Transverse colon (tissue), 4 donors: ENCODE results near the gene ARHGAP30. TPM values are rescaled to one million over a fixed set of nuclear protein-coding genes. Genes with fewer than 3 reads are reported as not detected.

Experiments
- DNase-seq: peaks from one replicate; pipeline ENCODE4 v3.0.0-alpha.2; 2019
- H3K27ac ChIP-seq, 4 donors: fragments of 200-600 bp; sonication (generic); 2 replicates each; pipeline ENCODE4 v1.5.1; 2016 to 2018; ENCODE audit warnings: inconsistent platforms in 4 of 4
- H3K27me3 ChIP-seq: fragments of 200-600 bp; sonication (generic); 2 replicates; pipeline ENCODE4 v1.5.1; 2017; ENCODE audit warnings: inconsistent platforms
- H3K36me3 ChIP-seq, 4 donors: fragments of 200-600 bp; sonication (generic); 2 replicates each; pipeline ENCODE4 v1.5.1; 2017 to 2019; ENCODE audit warnings: inconsistent platforms in 4 of 4
- H3K4me1 ChIP-seq, 4 donors: fragments of 200-600 bp; sonication (generic); 2 replicates each; pipeline ENCODE4 v1.5.1; 2017 to 2020; ENCODE audit warnings: inconsistent platforms in 4 of 4
- H3K4me3 ChIP-seq, 4 donors: fragments of 200-600 bp; sonication (generic); 1 replicate in 1 of 4; 2 replicates in 3 of 4; pipeline versions ENCODE4 v1.5.1 to v1.6.1; 2017 to 2019; ENCODE audit warnings: inconsistent platforms in 4 of 4
- H3K9me3 ChIP-seq, 2 donors: fragments of 200-600 bp; sonication (generic); 2 replicates each; pipeline ENCODE4 v1.5.1; 2017 to 2019; ENCODE audit warnings: inconsistent platforms in 2 of 2
- CTCF ChIP-seq, 5 experiments: fragments of 200-600 bp in 3 of 5; fragments of 450-650 bp in 2 of 5; sonication (generic) in 3 of 5; IDR thresholded peaks; 1 replicate in 2 of 5; 2 replicates in 3 of 5; pipeline ENCODE4 v1.5.1; 2016 to 2017; ENCODE audit warnings: antibody characterized with exemption in 5 of 5, inconsistent platforms in 3 of 5, mild to moderate bottlenecking in 2 of 5, moderate library complexity in 1 of 5
- EP300 ChIP-seq: sonication (generic); formaldehyde crosslinking; IDR thresholded peaks from one replicate; pipeline ENCODE4 v1.6.1; 2017; ENCODE audit warnings: antibody characterized with exemption, low read depth
- POLR2A ChIP-seq: fragments of 450-650 bp; IDR thresholded peaks from one replicate; pipeline ENCODE4 v1.6.1; 2016; ENCODE audit warnings: antibody characterized with exemption, mild to moderate bottlenecking, moderate library complexity
- POLR2AphosphoS5 ChIP-seq, 3 donors: sonication (generic); formaldehyde crosslinking; IDR thresholded peaks; one replicate each; pipeline ENCODE4 v1.6.1; 2016; ENCODE audit warnings: antibody characterized with exemption in 3 of 3
- WGBS, 2 donors: methylation state at CpG; one replicate each; pipeline ENCODE4 v1.1.5; 2018; ENCODE audit warnings: low coverage in 1 of 2; 5-methylcytosine and 5-hydroxymethylcytosine counted together
- in situ Hi-C, 4 donors: fragments of 200-750 bp; cut with MboI; loops; one replicate each; pipeline versions ENCODE4 v1.15.0 to v1.15.1; 2017; ENCODE audit warnings: low sequenced_read_pairs in 3 of 4, low pct_ligation_motif_present in 1 of 4, low pct_unique_long_range_greater_than_20kb in 1 of 4
- intact Hi-C: fragments of 100-400 bp; cut with DNase I; formaldehyde crosslinking; loops from one replicate; pipeline ENCODE4 v1.15.1; 2023; ENCODE audit warnings: low total_unique reads
- total RNA-seq, 4 donors: library from RNA; depleted of rRNA; stranded (reverse); fragments of >200 nt; gene quantifications; one replicate each; pipeline ENCODE4 v1.1.0, GENCODE V29; 2016

The ARHGAP30 gene
- total RNA-seq, 4 donors from 2014 or later = 0.60 to 11.0 (median 4.4) TPM

DNA sequence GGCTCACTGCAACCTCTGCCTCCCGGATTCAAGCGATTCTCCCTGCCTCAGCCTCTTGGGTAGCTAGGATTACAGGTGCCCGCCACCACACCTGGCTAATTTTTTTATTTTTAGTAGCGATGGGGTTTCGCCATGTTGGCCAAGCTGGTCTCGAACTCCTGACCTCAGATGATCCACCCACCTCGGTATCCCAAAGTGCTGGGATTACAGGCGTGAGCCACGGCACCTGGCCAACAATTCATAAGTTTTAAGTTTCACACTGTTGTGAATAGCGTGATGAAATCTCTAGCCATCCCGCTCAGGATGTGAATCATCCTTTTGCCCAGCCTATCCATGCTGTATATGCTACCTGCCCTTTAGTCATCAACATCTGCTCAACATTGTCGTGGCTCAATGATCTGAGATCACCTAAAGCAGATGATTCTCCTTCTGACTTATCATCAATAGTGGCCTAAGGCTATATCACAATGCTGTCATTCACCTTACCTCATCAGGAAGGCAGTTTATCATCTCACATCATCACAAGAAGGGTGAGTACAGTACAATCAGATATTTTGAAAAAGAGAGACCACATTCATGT, 45.5 kb upstream of the ARHGAP30 start:
- H3K4me1 ChIP-seq = peaks cover 26 to 64% (median 33%) of the 10 kb centered on the region in 4 donors
- intact Hi-C loops = no loop called here
- 72 to 91% methylated on average over 4 to 12 of the region's 12 CpGs for WGBS, 2 donors

DNA sequence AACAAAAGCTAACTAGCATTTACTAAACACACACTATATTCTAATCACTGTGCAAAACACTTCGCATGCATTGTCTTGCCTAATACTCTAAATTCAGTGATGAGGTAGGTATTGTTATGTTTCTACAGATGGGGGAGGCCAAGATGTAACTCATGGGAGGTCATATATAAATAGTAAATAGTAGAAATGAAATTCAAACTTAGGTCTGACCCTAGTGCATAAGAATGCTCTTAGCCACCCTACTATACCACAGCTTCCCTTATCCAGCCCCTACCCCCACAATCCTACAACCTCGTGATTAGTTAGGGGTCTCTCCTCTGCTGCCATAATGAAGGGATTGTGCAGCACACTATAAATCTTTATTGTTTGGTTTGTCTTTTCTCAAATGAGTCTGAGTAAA, 44.9 kb upstream of the ARHGAP30 start:
- peaks cover 22 to 58% (median 28%) of the 10 kb centered on the region in 4 donors for H3K4me1 ChIP-seq
- H3K4me3 ChIP-seq = no peak overlapping the region
- H3K27ac ChIP-seq = no peak overlapping the region
- TF ChIP-seq POLR2AphosphoS5 (IDR thresholded peaks at IDR 0.05) = no peak
- no peak for TF ChIP-seq EP300
- TF ChIP-seq POLR2A = no peak
- TF ChIP-seq CTCF (IDR thresholded peaks at IDR 0.05) = no peak
- WGBS, 2 donors = 77 to 83% methylated on average over 2 of the region's 2 CpGs
- no peaks in the 10 kb centered on the region for H3K27me3 ChIP-seq
- no peak for DNase-seq
- H3K36me3 ChIP-seq = no peaks in the 10 kb centered on the region
- no peaks in the 10 kb centered on the region for H3K9me3 ChIP-seq
- intact Hi-C loops = no loop called here
- in situ Hi-C loops = no loop called here

More for the DNA sequence above, 45.5 kb upstream of the ARHGAP30 start:
- in situ Hi-C loops = no loop called here
- TF ChIP-seq POLR2AphosphoS5 (IDR thresholded peaks at IDR 0.05) (no peak), CTCF (IDR thresholded peaks at IDR 0.05) (no peak), EP300 (no peak), POLR2A (no peak)
- H3K27me3 ChIP-seq = no peaks in the 10 kb centered on the region
- no peaks in the 10 kb centered on the region for H3K36me3 ChIP-seq
- no peak for DNase-seq
- H3K27ac ChIP-seq = no peak overlapping the region
- no peaks in the 10 kb centered on the region for H3K9me3 ChIP-seq
- H3K4me3 ChIP-seq = no peak overlapping the region

DNA sequence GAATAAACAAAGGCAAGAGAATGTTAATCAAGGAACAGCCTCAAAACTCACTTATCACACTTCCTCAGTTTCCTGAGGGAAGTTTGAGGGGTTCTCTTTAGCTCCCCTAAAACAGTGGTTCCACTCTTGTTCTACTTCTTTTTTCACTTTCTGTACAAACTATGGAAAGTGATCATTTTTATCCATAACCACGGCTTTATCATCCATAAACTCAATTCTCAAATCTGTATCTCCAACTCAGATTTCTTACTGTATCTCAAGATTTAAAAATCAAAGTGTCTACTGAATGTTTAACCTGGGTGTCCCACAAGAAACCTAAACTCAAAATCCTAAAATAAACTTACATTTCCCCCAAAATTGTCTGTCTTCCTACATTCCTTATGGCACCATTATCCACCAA, 44.2 kb upstream of the ARHGAP30 start:
- DNase-seq = no peak
- in situ Hi-C loops = no loop called here
- Histone ChIP-seq H3K36me3 (no peaks in the 10 kb centered on the region), H3K4me1 (peaks cover 16 to 51% (median 22%) of the 10 kb centered on the region in 4 donors), H3K27me3 (no peaks in the 10 kb centered on the region), H3K9me3 (no peaks in the 10 kb centered on the region), H3K4me3 (no peak overlapping the region), H3K27ac (no peak overlapping the region)
- WGBS, 2 donors = 83 to 85% methylated on average over 1 of the region's 1 CpG
- intact Hi-C loops = no loop called here
- TF ChIP-seq CTCF (IDR thresholded peaks at IDR 0.05) (no peak), EP300 (no peak)

GRCh38 chr1:161111527-161111926, 41.8 kb upstream of the ARHGAP30 start:
- TF ChIP-seq POLR2AphosphoS5 (IDR thresholded peaks at IDR 0.05) (no peak), POLR2A (no peak), EP300 (no peak), CTCF (IDR thresholded peaks at IDR 0.05) (no peak)
- no peak overlapping the region for H3K4me3 ChIP-seq
- 86% methylated on average over 2 of the region's 2 CpGs; no CpG with 5 or more reads in 1 of the 2 donors for WGBS, 2 donors
- H3K27me3 ChIP-seq = no peaks in the 10 kb centered on the region
- no peaks in the 10 kb centered on the region for H3K36me3 ChIP-seq
- in situ Hi-C loops = no loop called here
- intact Hi-C loops = no loop called here
- H3K4me1 ChIP-seq = peaks cover 6 to 39% (median 9%) of the 10 kb centered on the region in 4 donors
- no peak for DNase-seq
- no peaks in the 10 kb centered on the region for H3K9me3 ChIP-seq
- no peak overlapping the region for H3K27ac ChIP-seq
